ENCODE results near the gene SHC2.

Gene SHC2

GRCh38 chr19:409516-410242 lies 51.2 kb downstream of the SHC2 start:
- Histone ChIP-seq H3K27me3 (ENCODE audit: control insufficient read depth, low read length) (peaks cover 11% of the 10 kb centered on the region), H3K4me3 (ENCODE audit: low read length) (peak overlapping the region; percentile 62), H3F3A (ENCODE audit: control insufficient read depth, insufficient read depth) (no peaks in the 10 kb centered on the region; the same call in 1 of the 2 replicates), H3K27ac (ENCODE audit: low read depth, low read length) (no peak overlapping the region), H3K36me3 (ENCODE audit: control insufficient read depth, low read length) (no peaks in the 10 kb centered on the region), H3K9me2 (replicated peaks; ENCODE audit: control insufficient read depth, low read length) (no peaks in the 10 kb centered on the region), H3K79me2 (ENCODE audit: control insufficient read depth, low read length) (no peaks in the 10 kb centered on the region), H3K4me2 (ENCODE audit: low read length) (peak overlapping the region; percentile 69), H4K20me1 (ENCODE audit: control insufficient read depth, insufficient read depth, low read depth, low read length) (no peaks in the 10 kb centered on the region), H3K9me3 (ENCODE audit: control insufficient read depth, insufficient read depth, low read length) (no peaks in the 10 kb centered on the region), H3K4me1 (ENCODE audit: control insufficient read depth, low read length) (peaks cover 12% of the 10 kb centered on the region)
- TF ChIP-seq EZH2phosphoT487 (IDR thresholded peaks at IDR 0.05; ENCODE audit: borderline replicate concordance, low read length) (no peak), CTCF (IDR thresholded peaks at IDR 0.05; ENCODE audit: low read depth, low read length, poor library complexity, severe bottlenecking) (no peak)

GRCh38 chr19:408902-409515 lies 51.8 kb downstream of the SHC2 start, which contains the start of gene C2CD4C:
Gene C2CD4C (minus strand): TSS chr19:409147. CDS start chr19:408361, 786 bp downstream.
- TF ChIP-seq EZH2phosphoT487 (IDR thresholded peaks at IDR 0.05; ENCODE audit: borderline replicate concordance, low read length) (no peak), CTCF (IDR thresholded peaks at IDR 0.05; ENCODE audit: low read depth, low read length, poor library complexity, severe bottlenecking) (no peak)
- Histone ChIP-seq H3K4me2 (ENCODE audit: low read length) (peak within 1 kb of the TSS; percentile 69), H3K4me3 (ENCODE audit: low read length) (peak within 1 kb of the TSS; percentile 62), H3F3A (ENCODE audit: control insufficient read depth, insufficient read depth) (no peaks in the 10 kb centered on the region; the same call in 1 of the 2 replicates), H4K20me1 (ENCODE audit: control insufficient read depth, insufficient read depth, low read depth, low read length) (no peaks in the 10 kb centered on the region), H3K9me3 (ENCODE audit: control insufficient read depth, insufficient read depth, low read length) (no peaks in the 10 kb centered on the region), H3K27me3 (ENCODE audit: control insufficient read depth, low read length) (peaks cover 11% of the 10 kb centered on the region), H3K4me1 (ENCODE audit: control insufficient read depth, low read length) (peaks cover 12% of the 10 kb centered on the region), H3K9me2 (replicated peaks; ENCODE audit: control insufficient read depth, low read length) (no peaks in the 10 kb centered on the region), H3K36me3 (ENCODE audit: control insufficient read depth, low read length) (no peaks in the 10 kb centered on the region), H3K79me2 (ENCODE audit: control insufficient read depth, low read length) (no peaks in the 10 kb centered on the region), H3K27ac (ENCODE audit: low read depth, low read length) (no peak within 1 kb of the TSS)

GRCh38 chr19:408441-408901 lies 52.4 kb downstream of the SHC2 start:
- no peaks in the 10 kb centered on the region; the same call in 1 of the 2 replicates for H3F3A ChIP-seq (ENCODE audit: control insufficient read depth, insufficient read depth)
- H3K4me2 ChIP-seq (ENCODE audit: low read length) = peak overlapping the region; percentile 69
- H3K4me3 ChIP-seq (ENCODE audit: low read length) = peak overlapping the region; percentile 62
- H3K27ac ChIP-seq (ENCODE audit: low read depth, low read length) = no peak overlapping the region
- no peaks in the 10 kb centered on the region for H3K9me2 ChIP-seq (replicated peaks; ENCODE audit: control insufficient read depth, low read length)
- H3K9me3 ChIP-seq (ENCODE audit: control insufficient read depth, insufficient read depth, low read length) = no peaks in the 10 kb centered on the region
- no peaks in the 10 kb centered on the region for H3K36me3 ChIP-seq (ENCODE audit: control insufficient read depth, low read length)
- TF ChIP-seq EZH2phosphoT487 (IDR thresholded peaks at IDR 0.05; ENCODE audit: borderline replicate concordance, low read length) (no peak), CTCF (IDR thresholded peaks at IDR 0.05; ENCODE audit: low read depth, low read length, poor library complexity, severe bottlenecking) (no peak)
- H4K20me1 ChIP-seq (ENCODE audit: control insufficient read depth, insufficient read depth, low read depth, low read length) = no peaks in the 10 kb centered on the region
- H3K79me2 ChIP-seq (ENCODE audit: control insufficient read depth, low read length) = no peaks in the 10 kb centered on the region
- H3K27me3 ChIP-seq (ENCODE audit: control insufficient read depth, low read length) = peaks cover 11% of the 10 kb centered on the region
- H3K4me1 ChIP-seq (ENCODE audit: control insufficient read depth, low read length) = peaks cover 12% of the 10 kb centered on the region
